GM12892 (cell line): ENCODE data around the gene MYO1D.

Experiments used
- POLR2A ChIP-seq: IDR thresholded peaks from 2 replicates; pipeline ENCODE4 v1.6.1; 2011; ENCODE audit warnings: low read depth, low read length, control low read depth
- POLR2AphosphoS5 ChIP-seq: IDR thresholded peaks from 2 replicates; pipeline ENCODE4 v1.6.1; 2011; ENCODE audit warnings: low read depth, low read length, control low read depth

DNA sequence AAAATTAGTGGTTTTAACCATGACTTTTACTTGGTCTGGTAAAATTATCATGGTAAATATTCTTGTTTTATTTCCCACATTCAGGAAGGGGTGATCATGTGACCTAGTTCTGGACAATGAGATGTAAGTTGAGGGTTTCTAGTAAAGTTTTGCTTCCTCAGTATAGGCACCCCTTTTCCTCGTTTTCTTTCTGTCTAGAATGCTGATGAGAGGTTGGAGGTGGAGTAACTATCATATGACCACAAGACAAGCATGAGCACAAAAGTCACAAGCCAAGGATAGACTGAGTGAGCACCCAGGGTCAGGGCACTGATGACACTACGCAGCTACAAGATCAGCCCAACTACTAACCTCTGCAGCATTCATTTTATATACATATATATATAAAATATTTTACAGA, 53.9 kb downstream of the MYO1D start:
- TF ChIP-seq POLR2AphosphoS5 (no peak), POLR2A (no peak)
